ENCODE measurements around the gene DBET.
"Not testable (repeated sequence)": the region's sequence is repeated elsewhere in the genome, so short reads cannot be mapped to it uniquely, and the experiment has no call there.

Gene DBET

GRCh38 chr4:190064342-190064741, at the start of gene DBET:
TSS of gene DBET (plus strand) at chr4:190064502.
- not testable (repeated sequence) for DNase-seq (ENCODE audit: low read depth in 2 of 2)

GRCh38 chr4:190014771-190015537, 49.3 kb upstream of the DBET start:
- DNase-seq (ENCODE audit: low read depth in 2 of 2): no peak

GRCh38 chr4:190015538-190016368, 48.5 kb upstream of the DBET start:
- DNase-seq (ENCODE audit: low read depth in 2 of 2): no peak

GRCh38 chr4:190016369-190017289, 47.7 kb upstream of the DBET start:
- DNase-seq (ENCODE audit: low read depth in 2 of 2): no peak

GRCh38 chr4:190017357-190018200, 46.7 kb upstream of the DBET start:
- DNase-seq (ENCODE audit: low read depth in 2 of 2): no peak

- DNase-seq (ENCODE audit: low read depth in 2 of 2): no peak
Observed at GRCh38 chr4:190018201-190018920, 45.9 kb upstream of the DBET start.

DNA sequence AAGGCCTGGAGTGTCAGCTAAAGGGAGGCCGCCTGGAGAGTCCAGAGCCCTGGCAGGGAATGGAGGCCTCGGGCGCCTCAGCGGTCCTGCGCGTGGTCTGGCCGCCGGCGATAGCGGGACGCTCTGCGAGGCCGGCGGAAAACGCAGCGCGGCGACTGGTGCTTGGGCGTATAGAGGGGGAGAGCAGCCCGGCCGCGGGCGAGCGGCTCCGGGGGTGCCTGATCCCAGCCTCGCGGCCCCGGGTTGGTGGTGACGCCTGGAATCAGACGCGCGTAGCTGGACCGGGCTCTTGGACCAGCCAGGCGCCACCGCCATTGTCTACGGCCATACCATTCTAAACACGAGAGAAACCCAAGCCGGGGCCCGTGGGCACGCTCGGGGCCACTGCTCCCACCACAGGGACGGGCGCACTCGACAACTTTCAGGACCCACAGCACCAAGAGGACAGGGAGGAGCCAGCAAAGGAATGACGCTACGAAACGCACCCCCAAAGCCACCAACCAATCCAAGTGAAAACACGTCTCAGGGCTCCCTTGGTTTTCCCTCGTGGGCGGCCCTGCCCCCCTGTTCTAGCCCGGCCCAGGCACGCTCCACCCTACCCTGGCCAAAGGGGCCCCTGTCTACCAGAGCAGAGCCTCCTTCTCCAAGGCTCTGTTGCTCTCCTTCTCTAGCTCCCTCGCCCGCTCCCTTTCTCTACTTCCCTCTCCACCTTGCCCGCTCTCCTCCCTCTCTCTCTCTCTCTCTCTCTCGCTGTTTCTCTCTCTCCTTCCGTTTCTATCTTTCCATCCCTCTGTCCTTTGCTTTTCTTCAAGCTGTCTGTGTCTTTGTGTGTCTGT, 45.1 kb upstream of the DBET start:
- no peak for DNase-seq (ENCODE audit: low read depth in 2 of 2)

DNA sequence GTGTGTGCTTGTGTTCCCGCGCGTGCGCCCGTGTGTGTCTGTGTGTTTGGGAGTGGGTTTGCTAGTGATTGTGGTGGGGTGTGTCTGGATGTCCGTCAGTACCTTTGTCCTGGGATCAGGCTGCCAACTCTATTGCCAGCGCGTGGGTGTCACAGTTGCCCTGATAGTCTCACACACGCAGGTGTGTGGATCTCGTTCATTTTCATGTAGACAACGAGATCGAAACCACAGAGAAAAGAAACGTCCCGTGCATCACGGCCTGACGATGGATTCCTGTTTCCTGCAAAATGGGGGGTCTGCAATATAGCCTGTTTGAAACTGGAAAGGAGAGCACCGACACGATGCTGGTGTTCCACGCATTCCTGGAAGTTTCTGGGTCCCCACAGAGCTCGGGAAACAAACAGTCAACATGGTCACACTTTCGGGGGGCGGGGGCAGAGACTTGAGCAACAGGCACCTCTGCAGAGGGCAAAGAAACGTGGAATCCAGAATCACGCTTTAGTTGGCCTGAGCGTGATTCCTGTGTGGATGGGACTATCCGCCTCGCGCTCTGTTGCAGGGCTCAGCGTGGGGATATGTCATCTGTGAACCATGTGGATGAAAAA, 44.3 kb upstream of the DBET start:
- not testable (repeated sequence) for DNase-seq (ENCODE audit: low read depth in 2 of 2)

- no peak for DNase-seq (ENCODE audit: low read depth in 2 of 2)
Observed at GRCh38 chr4:190020790-190021717, 43.2 kb upstream of the DBET start.

GRCh38 chr4:190021973-190022372, 42.3 kb upstream of the DBET start:
- not testable (repeated sequence) for DNase-seq (ENCODE audit: low read depth in 2 of 2)

GRCh38 chr4:190022614-190023281, 41.6 kb upstream of the DBET start:
- not testable (repeated sequence) for DNase-seq (ENCODE audit: low read depth in 2 of 2)

DNA sequence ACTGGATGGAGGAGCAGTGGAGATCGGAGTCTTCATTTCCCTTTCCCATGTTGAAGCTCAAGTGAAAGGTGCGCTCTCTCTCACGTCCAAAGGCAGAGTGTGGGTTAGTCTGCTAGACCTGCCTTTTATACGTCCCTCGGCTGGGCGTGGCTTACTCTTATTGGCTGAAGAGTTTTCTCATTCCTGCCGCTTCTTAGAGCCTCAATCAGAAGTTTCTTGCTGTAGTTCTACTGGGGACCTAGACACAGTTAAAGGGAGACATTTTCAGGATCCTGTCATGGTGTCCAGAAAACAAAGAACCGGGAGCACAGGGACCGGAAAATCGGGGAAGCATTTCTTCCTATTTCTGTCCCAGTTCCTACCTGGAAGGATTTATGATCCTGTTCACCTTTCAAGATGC, 37.1 kb upstream of the DBET start, which contains the start of gene FRG2:
Gene FRG2, minus strand, starts transcription at position 101 of the 400 bp plus-strand sequence. Its CDS starts 52 bp downstream, at position 49.
- not testable (repeated sequence) for DNase-seq (ENCODE audit: low read depth in 2 of 2)

DNA sequence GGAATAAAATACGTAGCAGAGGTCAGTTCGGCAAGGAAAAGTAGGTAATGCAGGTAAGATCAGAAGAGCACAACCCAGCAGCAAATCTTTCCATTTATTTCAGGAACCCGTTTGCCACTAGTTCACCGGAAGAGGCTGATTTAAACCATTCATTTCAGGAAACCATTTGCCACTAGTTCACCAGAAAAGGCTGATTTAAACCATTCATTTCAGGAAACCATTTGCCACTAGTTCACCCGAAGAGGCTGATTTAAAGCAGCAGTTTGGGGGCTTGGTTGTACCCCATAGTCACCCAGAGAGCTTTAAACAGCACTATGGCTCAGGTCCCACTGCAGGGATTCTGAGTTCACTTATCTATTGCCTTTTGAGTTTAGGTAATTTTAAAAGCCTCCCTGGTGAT, 33.0 kb upstream of the DBET start:
- not testable (repeated sequence) for DNase-seq (ENCODE audit: low read depth in 2 of 2)

DNA sequence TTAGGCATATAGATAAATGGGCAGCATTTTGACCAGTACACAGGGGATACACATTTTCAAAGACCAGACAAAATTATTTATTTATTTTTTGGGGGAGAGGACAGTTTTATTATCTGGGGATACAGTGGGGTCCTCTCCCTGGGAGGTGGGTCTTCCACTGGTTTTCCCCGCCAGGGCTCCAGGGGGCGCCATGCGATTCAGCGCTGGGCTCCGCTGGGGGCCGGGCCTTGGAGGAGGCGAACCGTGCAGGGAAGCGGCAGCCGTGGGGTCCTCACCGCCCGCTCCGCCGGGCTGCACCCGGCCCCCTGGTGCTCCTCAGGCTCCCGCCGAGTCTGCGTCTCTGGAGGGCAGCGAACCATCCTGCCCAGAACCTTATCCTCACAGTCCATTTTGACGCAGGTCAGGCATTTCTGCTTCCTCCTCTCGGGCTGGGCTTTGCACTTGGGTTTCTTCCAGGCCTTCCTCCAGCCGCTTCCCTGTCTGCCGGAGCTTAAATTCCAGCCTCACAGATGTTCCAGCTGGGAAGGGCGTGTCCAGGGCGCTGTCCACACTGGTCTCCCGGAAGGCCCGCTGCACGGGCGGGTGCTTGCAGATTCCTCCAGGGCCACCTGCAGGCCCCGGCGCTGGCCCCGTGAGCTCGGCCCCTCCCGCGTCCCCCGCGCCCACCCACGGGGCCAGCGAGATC, 26.5 kb upstream of the DBET start:
- DNase-seq (ENCODE audit: low read depth in 2 of 2): not testable (repeated sequence)

DNA sequence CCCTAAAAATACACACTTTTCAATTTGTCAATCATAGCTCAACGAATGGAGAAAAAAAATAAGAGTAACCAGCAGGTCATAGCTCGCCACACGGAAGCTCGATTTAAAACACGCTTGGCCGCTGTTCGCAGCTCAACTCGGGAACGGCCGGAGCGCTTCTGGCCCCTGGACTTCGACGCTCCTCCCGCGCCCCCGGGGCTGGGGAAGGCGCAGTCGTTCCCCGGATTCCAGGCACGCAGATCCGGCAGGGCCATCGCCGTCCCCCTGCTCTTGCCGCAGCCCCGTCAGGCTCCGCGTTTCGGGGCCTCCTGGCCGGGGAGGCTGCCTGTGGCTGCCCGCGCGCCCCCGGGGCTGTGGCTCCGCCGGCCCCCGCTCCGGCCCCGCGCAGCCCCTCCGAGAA, 23.4 kb upstream of the DBET start:
- not testable (repeated sequence) for DNase-seq (ENCODE audit: low read depth in 2 of 2)

GRCh38 chr4:190047627-190048026, 16.7 kb upstream of the DBET start:
- DNase-seq (ENCODE audit: low read depth in 2 of 2): not testable (repeated sequence)
